Left ventricle myocardium inferior (tissue), 1 donor: Measurements from ENCODE around the gene LRP8. TPM values are rescaled to one million over a fixed set of nuclear protein-coding genes. Genes with fewer than 3 reads are reported as not detected.

ENCODE experiments used
- DNase-seq: peaks from one replicate; pipeline ENCODE4 v3.0.0-alpha.2; 2020
- H3K27ac ChIP-seq: fragments of 200-600 bp; replicated peaks from 2 replicates; pipeline ENCODE4 v1.8.0; 2021
- H3K27me3 ChIP-seq: fragments of 200-600 bp; 2 replicates; pipeline ENCODE4 v1.8.0; 2021; ENCODE audit warnings: low read depth
- H3K36me3 ChIP-seq: fragments of 200-600 bp; 2 replicates; pipeline ENCODE4 v1.8.0; 2021
- H3K4me1 ChIP-seq: fragments of 200-600 bp; 2 replicates; pipeline ENCODE4 v1.8.0; 2021
- H3K4me3 ChIP-seq: fragments of 200-600 bp; 2 replicates; pipeline ENCODE4 v1.8.0; 2021; ENCODE audit warnings: mild to moderate bottlenecking, moderate library complexity
- H3K9me3 ChIP-seq: fragments of 200-600 bp; replicated peaks from 2 replicates; pipeline ENCODE4 v1.8.0; 2021
- intact Hi-C: fragments of 100-400 bp; cut with micrococcal nuclease; formaldehyde crosslinking; loops from one replicate; pipeline ENCODE4 v1.11.0; 2022
- total RNA-seq: library from RNA; stranded (reverse); fragmentation: NEBNext Ultra II Directional; extraction: Animal tissue kit (Norgen Biotek cat#: 25700); gene quantifications from one replicate; pipeline ENCODE4 v1.2.1, GENCODE V29; 2021
- TF ChIP-seq, protein P1 (sequence below): fragments of 200-600 bp; IDR thresholded peaks from 2 replicates; pipeline ENCODE4 v1.8.0; 2021; ENCODE audit warnings: antibody characterized with exemption, mild to moderate bottlenecking, borderline replicate concordance
- donor health status: DM: no; HTN: yes; CAD: no; lungs with severe emphysema.

The LRP8 gene
- total RNA-seq, 1 donor from 2014 or later, result 1.8 TPM

GRCh38 chr1:53341521-53341895 is 13.6 kb upstream of the LRP8 start:
- Histone ChIP-seq H3K27ac (no peak overlapping the region), H3K9me3 (no peaks in the 10 kb centered on the region), H3K4me3 (no peak overlapping the region), H3K4me1 (no peaks in the 10 kb centered on the region), H3K36me3 (no peaks in the 10 kb centered on the region), H3K27me3 (peaks cover 57% of the 10 kb centered on the region)
- DNase-seq, result no peak
- TF ChIP-seq, protein P1, sequence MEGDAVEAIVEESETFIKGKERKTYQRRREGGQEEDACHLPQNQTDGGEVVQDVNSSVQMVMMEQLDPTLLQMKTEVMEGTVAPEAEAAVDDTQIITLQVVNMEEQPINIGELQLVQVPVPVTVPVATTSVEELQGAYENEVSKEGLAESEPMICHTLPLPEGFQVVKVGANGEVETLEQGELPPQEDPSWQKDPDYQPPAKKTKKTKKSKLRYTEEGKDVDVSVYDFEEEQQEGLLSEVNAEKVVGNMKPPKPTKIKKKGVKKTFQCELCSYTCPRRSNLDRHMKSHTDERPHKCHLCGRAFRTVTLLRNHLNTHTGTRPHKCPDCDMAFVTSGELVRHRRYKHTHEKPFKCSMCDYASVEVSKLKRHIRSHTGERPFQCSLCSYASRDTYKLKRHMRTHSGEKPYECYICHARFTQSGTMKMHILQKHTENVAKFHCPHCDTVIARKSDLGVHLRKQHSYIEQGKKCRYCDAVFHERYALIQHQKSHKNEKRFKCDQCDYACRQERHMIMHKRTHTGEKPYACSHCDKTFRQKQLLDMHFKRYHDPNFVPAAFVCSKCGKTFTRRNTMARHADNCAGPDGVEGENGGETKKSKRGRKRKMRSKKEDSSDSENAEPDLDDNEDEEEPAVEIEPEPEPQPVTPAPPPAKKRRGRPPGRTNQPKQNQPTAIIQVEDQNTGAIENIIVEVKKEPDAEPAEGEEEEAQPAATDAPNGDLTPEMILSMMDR, result no peak
- intact Hi-C loops, result no loop called here

DNA sequence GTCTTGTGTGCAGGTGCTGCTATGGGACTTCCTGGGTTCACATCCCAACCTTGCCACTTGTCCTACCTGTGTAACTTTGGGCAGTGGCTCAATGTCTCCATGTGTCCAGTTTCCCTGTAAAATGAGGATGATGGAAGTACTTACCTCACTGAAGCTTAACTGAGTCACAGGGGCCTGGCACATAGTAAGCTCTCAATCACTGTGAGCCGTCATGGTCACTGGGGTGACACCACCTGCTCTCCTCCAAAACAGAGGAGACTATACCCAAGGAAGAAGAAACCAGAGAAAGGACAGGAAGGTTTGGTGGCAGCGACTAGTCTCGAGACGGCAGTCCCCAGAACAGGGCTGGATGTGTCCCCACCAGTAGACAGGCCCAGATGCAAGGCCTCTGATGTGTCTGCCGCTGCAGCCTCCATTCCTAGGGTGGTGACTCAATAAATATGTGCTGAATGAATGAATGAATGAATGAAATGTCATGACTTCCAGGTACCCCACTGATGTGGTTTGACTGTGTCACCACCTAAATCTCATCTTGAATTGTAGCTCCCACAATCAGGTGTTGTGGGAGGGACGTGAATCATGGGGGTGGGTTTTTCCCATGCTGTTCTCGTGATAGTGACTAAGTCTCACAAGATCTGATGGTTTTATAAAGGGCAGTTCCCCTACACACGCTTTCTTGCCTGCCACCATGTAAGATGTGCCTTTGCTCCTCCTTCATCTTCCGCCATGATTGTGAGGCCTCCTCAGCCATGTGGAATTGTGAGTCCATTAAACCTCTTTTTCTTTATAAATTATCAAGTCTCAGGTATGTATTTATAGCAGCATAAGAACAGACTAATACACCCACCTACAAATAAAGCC is 13.0 kb upstream of the LRP8 start:
- H3K9me3 ChIP-seq, result no peaks in the 10 kb centered on the region
- no peak overlapping the region for H3K4me3 ChIP-seq
- no peak overlapping the region for H3K27ac ChIP-seq
- no peaks in the 10 kb centered on the region for H3K36me3 ChIP-seq
- intact Hi-C loops, result no loop called here
- TF ChIP-seq, protein P1, result no peak
- DNase-seq, result no peak
- H3K4me1 ChIP-seq, result no peaks in the 10 kb centered on the region
- peaks cover 59% of the 10 kb centered on the region for H3K27me3 ChIP-seq

DNA sequence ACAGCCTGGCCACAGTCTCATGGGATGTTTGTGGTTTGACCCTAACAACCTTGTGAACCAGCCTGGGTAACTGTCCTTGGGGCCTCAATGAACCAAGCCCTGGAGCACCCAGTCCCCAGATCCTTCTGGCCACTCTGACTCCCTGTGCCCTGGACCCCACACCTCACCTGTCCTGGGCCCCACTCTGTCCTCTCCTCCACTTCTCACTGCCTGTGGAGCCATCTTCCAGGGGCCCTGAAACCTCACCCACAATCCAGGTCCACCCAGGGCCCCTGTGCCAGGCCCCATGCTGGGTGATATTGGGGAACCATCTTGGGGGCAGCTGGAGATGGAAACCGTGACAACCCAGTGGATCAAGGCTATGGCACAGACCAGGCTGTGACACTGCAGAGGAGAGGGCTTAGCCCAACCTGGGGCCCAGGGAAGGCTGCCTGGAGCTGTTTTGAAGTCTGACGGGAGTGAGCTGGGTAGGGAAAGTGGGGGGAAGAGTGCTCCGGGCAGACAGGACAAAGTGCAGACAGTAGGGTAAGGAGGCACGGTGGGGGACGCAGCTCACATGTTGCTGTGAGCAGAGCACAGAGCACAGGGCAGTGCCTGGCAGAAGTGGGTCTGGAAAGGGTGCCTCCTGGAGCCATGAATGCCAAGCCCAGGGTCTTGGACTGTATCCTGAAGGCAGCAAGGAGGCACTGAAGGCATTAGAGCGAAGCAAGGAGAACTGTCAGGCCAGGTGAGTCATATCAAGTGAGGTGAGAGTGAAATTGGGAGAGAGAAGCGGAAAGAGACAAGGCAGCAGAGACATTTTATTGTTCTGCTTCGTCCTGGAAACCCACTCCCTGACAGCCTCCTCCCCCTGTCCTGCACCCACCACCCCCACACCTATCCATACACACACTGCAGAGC is 12.1 kb upstream of the LRP8 start:
- Histone ChIP-seq H3K4me3 (no peak overlapping the region), H3K36me3 (no peaks in the 10 kb centered on the region), H3K27me3 (peaks cover 59% of the 10 kb centered on the region), H3K4me1 (no peaks in the 10 kb centered on the region), H3K27ac (no peak overlapping the region), H3K9me3 (no peaks in the 10 kb centered on the region)
- TF ChIP-seq, protein P1, result no peak
- DNase-seq, result no peak
- intact Hi-C loops, result no loop called here

GRCh38 chr1:53338423-53338822 is 10.6 kb upstream of the LRP8 start:
- H3K4me3 ChIP-seq, result no peak overlapping the region
- intact Hi-C loops, result no loop called here
- DNase-seq, result no peak
- H3K36me3 ChIP-seq, result no peaks in the 10 kb centered on the region
- TF ChIP-seq, protein P1, result no peak
- no peaks in the 10 kb centered on the region for H3K4me1 ChIP-seq
- H3K27me3 ChIP-seq, result peaks cover 57% of the 10 kb centered on the region
- no peak overlapping the region for H3K27ac ChIP-seq
- H3K9me3 ChIP-seq, result no peaks in the 10 kb centered on the region

GRCh38 chr1:53337499-53337898 is 9.6 kb upstream of the LRP8 start:
- TF ChIP-seq, protein P1, result no peak
- Histone ChIP-seq H3K27ac (no peak overlapping the region), H3K9me3 (no peaks in the 10 kb centered on the region), H3K4me3 (no peak overlapping the region), H3K36me3 (no peaks in the 10 kb centered on the region), H3K27me3 (peaks cover 51% of the 10 kb centered on the region), H3K4me1 (no peaks in the 10 kb centered on the region)
- DNase-seq, result no peak
- intact Hi-C loops, result no loop called here
